ENCODE data around the gene PAX4.
"Not testable (repeated sequence)": the region's sequence is repeated elsewhere in the genome, so short reads cannot be mapped to it uniquely, and the experiment has no call there.

PAX4 gene

GRCh38 chr7:127581716-127582115 lies 36.2 kb downstream of the PAX4 start:
- H3K4me3 ChIP-seq (ENCODE audit: low read length), result no peak overlapping the region
- no peak for DNase-seq (ENCODE audit: low read depth)
- TF ChIP-seq, protein P1, sequence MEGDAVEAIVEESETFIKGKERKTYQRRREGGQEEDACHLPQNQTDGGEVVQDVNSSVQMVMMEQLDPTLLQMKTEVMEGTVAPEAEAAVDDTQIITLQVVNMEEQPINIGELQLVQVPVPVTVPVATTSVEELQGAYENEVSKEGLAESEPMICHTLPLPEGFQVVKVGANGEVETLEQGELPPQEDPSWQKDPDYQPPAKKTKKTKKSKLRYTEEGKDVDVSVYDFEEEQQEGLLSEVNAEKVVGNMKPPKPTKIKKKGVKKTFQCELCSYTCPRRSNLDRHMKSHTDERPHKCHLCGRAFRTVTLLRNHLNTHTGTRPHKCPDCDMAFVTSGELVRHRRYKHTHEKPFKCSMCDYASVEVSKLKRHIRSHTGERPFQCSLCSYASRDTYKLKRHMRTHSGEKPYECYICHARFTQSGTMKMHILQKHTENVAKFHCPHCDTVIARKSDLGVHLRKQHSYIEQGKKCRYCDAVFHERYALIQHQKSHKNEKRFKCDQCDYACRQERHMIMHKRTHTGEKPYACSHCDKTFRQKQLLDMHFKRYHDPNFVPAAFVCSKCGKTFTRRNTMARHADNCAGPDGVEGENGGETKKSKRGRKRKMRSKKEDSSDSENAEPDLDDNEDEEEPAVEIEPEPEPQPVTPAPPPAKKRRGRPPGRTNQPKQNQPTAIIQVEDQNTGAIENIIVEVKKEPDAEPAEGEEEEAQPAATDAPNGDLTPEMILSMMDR (IDR thresholded peaks at IDR 0.05; ENCODE audit: insufficient read depth, low read depth, low read length, missing control alignments), result no peak

DNA sequence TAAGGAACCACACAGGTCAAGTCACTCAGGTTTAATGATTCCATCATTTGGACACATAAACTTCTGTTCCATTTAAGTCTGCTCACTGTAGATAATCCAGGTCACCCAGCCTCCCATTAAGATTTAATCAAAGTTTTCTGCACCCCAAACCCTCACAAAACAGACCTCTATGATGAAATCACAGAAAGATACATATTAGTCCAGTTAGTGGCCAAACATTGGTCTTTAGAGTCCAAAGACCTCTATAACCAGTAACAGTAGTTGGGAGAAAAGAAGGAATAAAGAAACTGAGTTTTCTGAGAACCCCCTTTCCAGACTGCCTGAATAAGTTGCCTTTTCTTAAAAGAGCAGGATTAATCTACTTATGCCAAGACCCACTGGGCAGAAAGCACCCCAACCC lies 37.3 kb downstream of the PAX4 start:
- H3K4me3 ChIP-seq (ENCODE audit: low read length), result no peak overlapping the region
- DNase-seq (ENCODE audit: low read depth), result no peak
- TF ChIP-seq, protein P1 (IDR thresholded peaks at IDR 0.05; ENCODE audit: insufficient read depth, low read depth, low read length, missing control alignments), result no peak

DNA sequence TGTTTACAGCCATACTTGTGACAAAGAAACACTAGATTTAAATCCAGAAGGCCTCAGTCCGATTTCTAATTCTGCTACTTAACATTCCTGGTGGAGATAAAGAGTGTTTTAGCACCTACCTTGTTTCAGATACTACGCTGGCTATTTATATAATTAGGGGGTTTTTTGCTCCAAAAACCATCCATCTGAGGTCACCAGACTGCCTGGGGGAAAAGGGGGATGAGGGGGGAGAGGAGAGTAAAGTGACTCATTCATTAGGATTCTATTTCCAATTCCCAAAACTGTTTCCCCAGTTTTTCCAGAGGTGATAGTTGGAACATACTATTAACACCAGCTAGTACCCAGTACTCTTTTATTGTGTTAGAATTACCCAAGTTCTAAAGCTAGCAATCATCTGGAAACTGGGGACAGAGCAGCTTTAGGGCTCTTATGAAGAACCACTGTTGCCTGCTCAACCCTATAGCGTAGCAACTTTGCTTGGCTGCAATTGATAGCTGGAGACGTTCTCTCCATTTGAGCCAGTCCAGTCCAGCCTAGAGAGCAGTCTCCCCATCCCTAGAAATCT lies 39.1 kb downstream of the PAX4 start:
- TF ChIP-seq, protein P1 (IDR thresholded peaks at IDR 0.05; ENCODE audit: insufficient read depth, low read depth, low read length, missing control alignments), result no peak
- DNase-seq (ENCODE audit: low read depth), result no peak
- H3K4me3 ChIP-seq (ENCODE audit: low read length), result no peak overlapping the region

DNA sequence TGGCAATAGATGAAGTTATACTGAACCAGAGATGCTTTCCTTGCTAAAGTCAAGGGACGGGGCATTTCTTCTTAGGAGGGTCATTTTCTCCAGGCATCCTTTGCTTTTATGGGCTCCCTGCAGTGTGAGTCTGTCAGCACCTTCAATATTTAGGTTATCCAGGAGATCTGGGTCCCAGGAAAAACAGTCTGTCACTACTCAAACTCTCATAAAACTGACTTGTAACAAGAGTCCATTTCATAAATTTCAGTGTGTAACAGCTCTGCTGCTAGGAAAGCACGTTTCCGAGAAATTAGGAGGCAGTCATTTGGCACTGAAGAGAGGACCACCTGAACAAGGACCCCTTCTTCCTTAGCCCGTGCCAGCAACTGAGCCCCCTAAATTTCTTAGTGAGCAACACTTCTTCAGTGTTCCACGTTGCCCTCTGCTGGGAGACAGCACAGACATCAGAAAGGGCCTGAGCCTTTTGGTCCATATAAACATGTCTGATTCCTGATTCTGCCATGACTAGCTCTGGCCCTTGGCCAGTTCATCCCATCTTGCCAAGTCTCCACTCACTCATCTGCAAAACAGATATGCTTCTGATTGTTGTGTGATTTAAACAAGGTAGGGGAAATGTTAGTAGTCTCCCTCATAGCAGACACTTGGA lies 39.8 kb downstream of the PAX4 start:
- TF ChIP-seq, protein P1 (IDR thresholded peaks at IDR 0.05; ENCODE audit: insufficient read depth, low read depth, low read length, missing control alignments), result peak; percentile 11
- no peak overlapping the region for H3K4me3 ChIP-seq (ENCODE audit: low read length)
- no peak for DNase-seq (ENCODE audit: low read depth)

DNA sequence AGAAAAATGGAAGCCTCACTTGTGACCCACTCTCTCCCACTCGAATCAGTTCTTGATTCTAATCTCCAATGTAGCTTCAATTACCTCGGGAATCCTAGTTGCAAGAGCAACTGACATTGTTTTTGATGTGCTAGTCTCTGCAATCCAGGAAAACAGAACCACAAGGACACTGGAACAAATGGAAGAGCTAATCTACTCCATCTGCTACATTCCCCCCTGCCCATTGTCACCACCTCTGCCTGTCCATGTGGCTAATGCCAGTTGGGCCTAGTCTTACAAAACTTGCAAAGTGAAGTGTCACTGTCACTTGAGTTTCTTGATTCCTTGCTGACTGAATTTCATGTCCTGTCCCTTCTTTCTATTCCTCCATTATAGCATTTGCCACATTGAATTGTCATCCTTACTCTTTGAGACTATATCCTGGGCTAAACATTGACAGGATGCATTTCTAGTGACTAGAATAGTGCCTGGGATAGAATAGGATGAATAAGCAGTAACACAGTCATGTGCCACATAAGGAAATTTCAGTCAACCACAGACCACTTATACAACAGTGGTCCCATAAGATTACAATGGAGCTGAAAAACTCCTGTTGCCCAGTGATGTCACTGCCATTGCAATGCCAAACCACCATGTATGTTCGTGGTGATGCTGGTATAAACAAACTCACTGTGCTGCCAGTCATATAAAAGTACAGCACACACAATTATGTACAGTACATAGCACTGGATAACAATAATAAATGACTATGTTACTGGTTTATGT lies 46.0 kb downstream of the PAX4 start:
- TF ChIP-seq, protein P1 (IDR thresholded peaks at IDR 0.05; ENCODE audit: insufficient read depth, low read depth, low read length, missing control alignments), result no peak
- no peak overlapping the region for H3K4me3 ChIP-seq (ENCODE audit: low read length)
- no peak for DNase-seq (ENCODE audit: low read depth)

GRCh38 chr7:127568034-127568433 lies 49.9 kb downstream of the PAX4 start:
- H3K4me3 ChIP-seq (ENCODE audit: low read length), result not testable (repeated sequence)

GRCh38 chr7:127566242-127566641 lies 51.7 kb downstream of the PAX4 start:
- TF ChIP-seq, protein P1 (IDR thresholded peaks at IDR 0.05; ENCODE audit: insufficient read depth, low read depth, low read length, missing control alignments), result no peak
- DNase-seq (ENCODE audit: low read depth), result no peak
- no peak overlapping the region for H3K4me3 ChIP-seq (ENCODE audit: low read length)

More at GRCh38 chr7:127568034-127568433, 49.9 kb downstream of the PAX4 start:
- not testable (repeated sequence) for DNase-seq (ENCODE audit: low read depth)

Data from epithelial cell of esophagus (primary cell).